Activated T-helper 2 cell treated with anti-CD3 and anti-CD28 coated beads, Interferon-gamma antibody, Interleukin-2, Interleukin-4, amounts not matched to agents 10 μg/mL and 5 μg/mL and 100 μg/mL, durations not matched to agents 14 hours and 24 hours and 36 hours (primary cell): ENCODE data around the gene FCHO1. TPM values are rescaled to one million over a fixed set of nuclear protein-coding genes. Genes with fewer than 3 reads are reported as not detected.

ENCODE experiments used
- DNase-seq: peaks from one replicate; pipeline ENCODE4 v3.0.0; 2021; ENCODE audit warnings: low spot score
- H3K27ac Mint-ChIP-seq: one replicate; pipeline ENCODE4 v1.8.0; 2021; ENCODE audit warnings: mixed read lengths
- H3K27me3 Mint-ChIP-seq: one replicate; pipeline ENCODE4 v1.8.0; 2021; ENCODE audit warnings: low read depth, mixed read lengths
- H3K36me3 Mint-ChIP-seq: one replicate; pipeline ENCODE4 v1.8.0; 2021; ENCODE audit warnings: low read depth, mixed read lengths
- H3K4me1 Mint-ChIP-seq: one replicate; pipeline ENCODE4 v1.8.0; 2021; ENCODE audit warnings: low read depth, mixed read lengths
- H3K4me3 Mint-ChIP-seq: one replicate; pipeline ENCODE4 v1.8.0; 2021; ENCODE audit warnings: low read depth, mild to moderate bottlenecking, moderate library complexity, mixed read lengths
- H3K9me3 Mint-ChIP-seq: one replicate; pipeline ENCODE4 v1.8.0; 2021; ENCODE audit warnings: mixed read lengths
- intact Hi-C: fragments of 100-400 bp; cut with micrococcal nuclease; formaldehyde crosslinking; loops from one replicate; pipeline ENCODE4 v1.15.1; 2023
- total RNA-seq: library from RNA; stranded (reverse); gene quantifications from 2 replicates; pipeline ENCODE4 v1.2.3, GENCODE V29; 2022

The FCHO1 gene
- total RNA-seq, 1 donor from 2014 or later: 74.7 TPM

DNA sequence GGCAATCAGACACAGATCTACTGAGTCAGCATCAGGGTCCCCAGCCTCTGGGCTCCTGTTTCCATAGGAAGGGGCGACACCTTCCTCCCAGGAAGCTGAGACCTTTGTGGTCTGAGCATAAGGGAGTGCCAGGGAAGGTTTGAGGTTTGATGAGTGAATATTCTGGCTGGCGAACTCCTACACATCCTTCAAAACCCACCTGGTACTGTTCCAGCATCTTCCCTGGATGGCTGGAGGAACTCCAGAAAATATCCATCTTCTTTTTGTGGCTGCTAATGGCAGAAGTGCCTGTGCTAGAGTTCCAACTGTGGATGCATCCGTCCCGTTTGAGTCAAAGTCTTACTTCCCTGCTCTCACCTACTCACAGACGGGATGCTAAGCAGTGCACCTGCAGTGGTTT is 60.8 kb downstream of the FCHO1 start:
- peaks cover 2% of the 10 kb centered on the region for H3K4me1 Mint-ChIP-seq
- no peak overlapping the region for H3K27ac Mint-ChIP-seq
- H3K4me3 Mint-ChIP-seq: no peak overlapping the region
- H3K36me3 Mint-ChIP-seq: no peaks in the 10 kb centered on the region
- intact Hi-C loops: loop anchor here (5.0 kb wide), 1 partner anchor 45 kb away; the partner anchor contains the start of gene RPL18A
- no peak for DNase-seq
- H3K27me3 Mint-ChIP-seq: peaks cover 4% of the 10 kb centered on the region
- no peaks in the 10 kb centered on the region for H3K9me3 Mint-ChIP-seq

GRCh38 chr19:17817668-17818363 is 66.5 kb downstream of the FCHO1 start:
- no peak for DNase-seq
- intact Hi-C loops: no loop called here
- Mint-ChIP-seq H3K4me1 (no peaks in the 10 kb centered on the region), H3K36me3 (no peaks in the 10 kb centered on the region), H3K9me3 (no peaks in the 10 kb centered on the region), H3K27me3 (no peaks in the 10 kb centered on the region), H3K4me3 (no peak overlapping the region), H3K27ac (no peak overlapping the region)

- intact Hi-C loops: no loop called here
- Mint-ChIP-seq H3K36me3 (peaks cover 15% of the 10 kb centered on the region), H3K27me3 (no peaks in the 10 kb centered on the region), H3K4me1 (no peaks in the 10 kb centered on the region), H3K9me3 (no peaks in the 10 kb centered on the region), H3K27ac (no peak within 1 kb of the TSS), H3K4me3 (no peak within 1 kb of the TSS)
- DNase-seq: no peak
Observed at GRCh38 chr19:17821190-17821589, 69.9 kb downstream of the FCHO1 start, which contains the start of gene INSL3. Gene INSL3, minus strand, starts transcription at chr19:17821519. Its CDS starts 13 bp downstream, at chr19:17821506.

- intact Hi-C loops: no loop called here
Observed at GRCh38 chr19:17824339-17824738, 73.1 kb downstream of the FCHO1 start.

DNA sequence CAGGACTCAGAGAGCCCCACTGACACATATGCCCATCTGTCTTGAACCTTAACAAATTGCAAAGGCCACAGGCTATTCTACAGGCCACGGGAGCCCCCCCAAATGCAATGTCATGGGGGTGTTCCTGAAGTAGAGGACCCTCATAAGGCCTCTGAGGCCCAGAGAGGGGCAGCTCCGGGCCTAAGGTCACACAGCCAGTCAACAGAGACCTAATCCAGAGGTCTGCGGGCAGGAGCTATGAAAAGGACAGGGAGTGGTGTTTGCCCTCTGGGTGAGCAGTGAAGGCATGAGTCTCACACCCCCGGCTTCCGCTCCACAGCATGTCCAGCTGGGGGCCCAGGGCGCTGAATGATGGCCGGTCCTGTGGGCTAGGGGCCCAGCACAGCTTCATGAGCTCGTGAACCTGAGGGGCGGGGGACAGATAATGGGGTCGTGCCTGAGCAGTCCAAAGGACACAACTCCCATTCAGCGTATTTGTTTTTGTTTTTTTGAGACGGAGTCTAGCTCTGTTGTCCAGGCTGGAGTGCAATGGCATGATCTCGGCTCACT is 75.3 kb downstream of the FCHO1 start:
- Mint-ChIP-seq H3K36me3 (peaks cover 56% of the 10 kb centered on the region), H3K27me3 (no peaks in the 10 kb centered on the region), H3K4me1 (no peaks in the 10 kb centered on the region), H3K27ac (no peak overlapping the region), H3K4me3 (no peak overlapping the region), H3K9me3 (no peaks in the 10 kb centered on the region)
- DNase-seq: no peak
- intact Hi-C loops: no loop called here

More at GRCh38 chr19:17824339-17824738, 73.1 kb downstream of the FCHO1 start:
- H3K36me3 Mint-ChIP-seq: peaks cover 36% of the 10 kb centered on the region
- H3K27me3 Mint-ChIP-seq: no peaks in the 10 kb centered on the region
- no peaks in the 10 kb centered on the region for H3K9me3 Mint-ChIP-seq
- no peak overlapping the region for H3K27ac Mint-ChIP-seq
- no peaks in the 10 kb centered on the region for H3K4me1 Mint-ChIP-seq
- H3K4me3 Mint-ChIP-seq: no peak overlapping the region
- DNase-seq: no peak

GRCh38 chr19:17829855-17830566 is 78.7 kb downstream of the FCHO1 start:
- intact Hi-C loops: no loop called here
- H3K4me3 Mint-ChIP-seq: no peak overlapping the region
- no peaks in the 10 kb centered on the region for H3K9me3 Mint-ChIP-seq
- H3K4me1 Mint-ChIP-seq: peaks cover 2% of the 10 kb centered on the region
- no peaks in the 10 kb centered on the region for H3K27me3 Mint-ChIP-seq
- peak overlapping the region; percentile 7 for H3K27ac Mint-ChIP-seq
- peaks cover 77% of the 10 kb centered on the region for H3K36me3 Mint-ChIP-seq
- no peak for DNase-seq

- Mint-ChIP-seq H3K9me3 (no peaks in the 10 kb centered on the region), H3K36me3 (peaks cover 80% of the 10 kb centered on the region), H3K27ac (peak overlapping the region; percentile 7), H3K27me3 (no peaks in the 10 kb centered on the region), H3K4me1 (peaks cover 8% of the 10 kb centered on the region), H3K4me3 (no peak overlapping the region)
- DNase-seq: peak; percentile 24
- intact Hi-C loops: no loop called here
Observed at GRCh38 chr19:17830567-17831418, 79.5 kb downstream of the FCHO1 start.

DNA sequence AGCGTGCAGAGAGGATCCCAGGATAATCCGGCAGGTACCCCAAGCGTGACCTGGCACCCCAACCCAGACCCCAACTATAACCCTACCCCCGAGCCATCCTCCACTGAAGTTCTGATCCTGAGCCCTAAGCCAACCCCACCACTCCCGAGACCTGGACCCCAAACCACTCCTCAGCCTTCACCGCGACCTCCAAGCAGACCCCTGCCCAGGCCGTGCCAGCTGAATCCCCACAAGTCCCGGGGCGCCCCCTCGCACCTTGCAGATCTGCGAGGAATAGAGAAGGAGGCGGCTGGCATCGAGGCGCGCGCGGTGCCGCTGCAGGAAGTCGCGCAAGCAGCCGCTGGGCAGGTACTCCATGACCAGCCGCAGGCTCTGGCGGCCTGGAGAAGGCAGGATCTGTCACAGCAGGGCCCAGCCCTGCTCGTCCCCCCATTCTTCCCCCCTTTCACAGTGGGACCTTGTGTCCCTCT is 80.2 kb downstream of the FCHO1 start:
- peaks cover 85% of the 10 kb centered on the region for H3K36me3 Mint-ChIP-seq
- no peak for DNase-seq
- no peaks in the 10 kb centered on the region for H3K27me3 Mint-ChIP-seq
- intact Hi-C loops: no loop called here
- no peak overlapping the region for H3K27ac Mint-ChIP-seq
- H3K4me3 Mint-ChIP-seq: no peak overlapping the region
- peaks cover 8% of the 10 kb centered on the region for H3K4me1 Mint-ChIP-seq
- H3K9me3 Mint-ChIP-seq: no peaks in the 10 kb centered on the region

GRCh38 chr19:17832443-17833208 is 81.3 kb downstream of the FCHO1 start:
- intact Hi-C loops: no loop called here
- no peak overlapping the region for H3K4me3 Mint-ChIP-seq
- DNase-seq: no peak
- H3K36me3 Mint-ChIP-seq: peaks cover 87% of the 10 kb centered on the region
- no peaks in the 10 kb centered on the region for H3K9me3 Mint-ChIP-seq
- H3K4me1 Mint-ChIP-seq: peaks cover 8% of the 10 kb centered on the region
- no peaks in the 10 kb centered on the region for H3K27me3 Mint-ChIP-seq
- no peak overlapping the region for H3K27ac Mint-ChIP-seq

DNA sequence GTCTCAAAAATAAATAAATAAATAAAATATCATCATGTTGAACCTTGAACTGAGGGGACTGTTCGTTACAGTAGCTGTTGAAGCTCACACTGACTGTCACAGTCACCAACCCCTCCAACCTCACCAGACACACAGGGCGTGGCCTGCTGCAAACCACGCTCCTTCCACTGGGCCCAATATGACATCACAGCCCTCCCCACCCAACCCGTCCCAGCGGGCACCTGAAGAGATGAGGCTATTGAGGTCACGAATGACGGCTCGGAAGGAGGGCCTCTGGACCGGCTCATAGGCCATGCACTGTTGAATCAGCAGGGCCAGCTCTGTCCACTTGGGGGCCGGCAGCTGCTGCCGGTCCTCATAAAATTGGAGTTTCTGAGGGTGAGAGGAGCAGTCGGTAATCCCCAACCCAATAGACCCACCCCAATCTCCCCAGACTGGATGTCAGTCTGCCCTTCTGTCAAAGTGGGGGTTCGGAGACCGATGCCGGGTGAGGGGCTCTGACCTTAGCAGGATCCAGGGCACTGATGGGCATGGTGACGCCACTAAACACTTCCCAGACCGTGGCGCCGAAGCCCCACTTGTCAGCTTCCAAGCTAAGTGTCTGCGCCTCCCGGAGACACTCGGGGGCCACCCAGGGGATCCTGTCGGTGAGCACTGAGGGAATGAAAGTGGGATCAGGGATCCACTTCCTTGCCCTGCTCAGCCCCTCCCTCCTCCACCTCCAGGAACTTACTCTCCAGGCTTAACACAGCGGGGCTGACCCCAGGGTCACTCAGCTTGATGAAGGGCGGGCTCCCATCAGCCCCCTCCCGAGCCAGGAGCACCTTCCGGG is 83.3 kb downstream of the FCHO1 start:
- intact Hi-C loops: no loop called here
- peaks cover 90% of the 10 kb centered on the region for H3K36me3 Mint-ChIP-seq
- peaks cover 9% of the 10 kb centered on the region for H3K4me1 Mint-ChIP-seq
- H3K27ac Mint-ChIP-seq: no peak overlapping the region
- no peak for DNase-seq
- no peak overlapping the region for H3K4me3 Mint-ChIP-seq
- H3K27me3 Mint-ChIP-seq: no peaks in the 10 kb centered on the region
- no peaks in the 10 kb centered on the region for H3K9me3 Mint-ChIP-seq

- no peaks in the 10 kb centered on the region for H3K9me3 Mint-ChIP-seq
- DNase-seq: no peak
- no peak overlapping the region for H3K4me3 Mint-ChIP-seq
- peaks cover 9% of the 10 kb centered on the region for H3K4me1 Mint-ChIP-seq
- H3K36me3 Mint-ChIP-seq: peaks cover 88% of the 10 kb centered on the region
- peak overlapping the region; percentile 1 for H3K27ac Mint-ChIP-seq
- intact Hi-C loops: no loop called here
- H3K27me3 Mint-ChIP-seq: no peaks in the 10 kb centered on the region
Observed at GRCh38 chr19:17835182-17836006, 84.1 kb downstream of the FCHO1 start.
